CD4-positive, alpha-beta T cell treated with Interleukin-15 for 1 hour (primary cell): ENCODE results near the gene OSBPL9.
"Not testable (repeated sequence)": the region's sequence is repeated elsewhere in the genome, so short reads cannot be mapped to it uniquely, and the experiment has no call there.

Experiments
- DNase-seq: peaks from one replicate; pipeline ENCODE4 v3.0.0-alpha.2; 2020

OSBPL9 gene

DNA sequence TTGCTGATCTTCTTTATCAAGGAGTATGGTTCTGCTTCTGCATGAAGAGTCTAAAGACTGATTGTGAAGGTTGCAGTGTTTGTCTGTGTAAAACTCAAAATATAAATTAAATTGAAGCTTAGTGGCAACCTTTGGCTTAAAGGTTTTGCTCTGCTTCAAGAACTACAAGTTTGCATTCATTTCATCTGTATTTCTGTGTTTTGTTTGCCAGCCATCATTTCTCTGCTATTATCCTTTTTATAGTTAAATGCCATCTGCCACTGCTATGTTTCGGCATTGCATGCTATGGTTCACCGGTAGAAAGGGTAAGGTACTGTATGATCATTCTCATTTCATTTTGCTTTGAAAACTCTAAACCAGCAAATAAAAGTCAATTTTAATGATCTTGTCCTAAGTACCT is 52.9 kb downstream of the OSBPL9 start:
- no peak for DNase-seq

DNA sequence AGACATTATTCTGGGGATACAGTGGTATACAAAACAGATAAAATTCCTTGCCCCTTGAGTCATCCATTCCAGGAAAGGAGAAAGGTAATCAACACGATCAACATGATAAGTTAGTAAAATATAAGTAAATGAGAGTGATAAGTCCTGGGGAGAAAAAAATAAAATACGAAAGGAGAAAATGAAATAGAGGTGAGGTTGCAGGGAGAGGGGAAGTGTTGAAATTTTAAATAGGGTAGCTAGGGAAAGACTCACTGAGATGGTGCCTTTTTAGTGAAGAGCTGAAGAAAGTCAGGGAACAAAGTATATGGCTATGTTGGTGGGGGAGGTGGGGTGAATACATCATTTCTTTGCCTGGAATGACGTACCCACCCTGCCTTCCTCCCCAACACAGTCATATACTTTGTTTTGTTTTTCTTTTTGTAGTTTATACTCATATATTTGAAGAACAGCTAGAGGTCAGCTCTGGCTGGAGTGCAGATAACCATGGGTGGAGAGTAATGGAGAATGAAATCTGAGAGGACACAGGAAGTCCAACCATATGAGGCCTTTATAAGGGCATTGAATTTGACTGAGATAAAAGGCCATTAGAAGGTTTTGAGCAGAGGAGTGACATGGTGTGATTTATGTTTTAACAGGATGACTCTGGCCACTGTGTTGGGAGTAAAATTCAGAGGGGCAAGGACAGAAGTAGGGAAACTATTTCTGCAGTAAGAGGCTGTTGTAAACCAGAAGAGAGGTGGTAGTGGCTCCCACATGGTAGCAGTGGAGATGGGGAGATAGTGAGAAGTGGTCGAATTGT is 54.8 kb downstream of the OSBPL9 start:
- DNase-seq: no peak

DNA sequence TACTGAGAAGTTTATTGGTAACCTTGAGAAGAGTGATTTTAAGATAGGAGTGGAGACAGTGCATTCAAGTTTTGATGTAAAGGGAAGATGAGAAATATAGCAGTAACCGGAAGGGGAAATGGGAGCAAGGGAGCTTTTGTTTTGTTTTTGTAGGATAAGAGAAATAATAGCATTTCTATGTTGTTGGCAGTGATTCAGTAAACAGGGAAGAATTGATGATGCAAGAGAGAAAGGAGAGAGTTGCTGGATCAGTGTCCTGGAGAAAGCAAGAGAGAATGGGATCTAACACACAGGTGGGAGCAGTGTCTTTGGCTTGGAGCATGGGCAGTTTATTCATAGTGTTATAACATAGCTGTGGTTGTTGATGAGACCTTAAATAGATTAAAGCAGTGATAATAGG is 56.4 kb downstream of the OSBPL9 start:
- DNase-seq: no peak

DNA sequence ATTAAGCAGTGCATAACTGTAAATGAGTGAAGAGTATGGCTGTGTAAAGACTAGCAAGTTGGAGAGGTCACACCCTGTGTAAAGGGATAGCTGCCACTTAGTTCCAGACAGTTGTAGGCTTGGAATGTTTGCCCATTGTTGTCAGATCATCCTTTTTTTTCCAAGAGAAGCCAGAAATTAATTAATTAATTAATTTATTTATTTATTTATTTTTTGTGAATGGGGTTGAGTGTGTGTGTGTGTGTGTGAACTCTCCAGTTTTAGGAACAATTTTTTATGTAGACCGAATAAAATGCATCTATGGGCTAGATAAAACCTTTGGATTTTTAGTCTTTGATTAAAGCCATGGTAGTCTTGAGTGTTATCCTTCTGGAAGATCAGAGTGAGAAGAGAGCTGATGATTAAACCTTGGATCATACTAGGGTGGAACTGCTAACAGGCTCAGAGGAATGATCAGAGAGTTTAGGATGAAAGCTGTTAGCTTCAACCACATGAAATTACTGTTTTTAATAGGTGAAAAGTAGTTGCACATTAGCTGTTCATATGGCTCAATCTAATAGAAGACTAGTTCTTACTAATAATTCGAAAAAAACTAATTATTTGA is 58.4 kb downstream of the OSBPL9 start:
- DNase-seq: no peak

DNA sequence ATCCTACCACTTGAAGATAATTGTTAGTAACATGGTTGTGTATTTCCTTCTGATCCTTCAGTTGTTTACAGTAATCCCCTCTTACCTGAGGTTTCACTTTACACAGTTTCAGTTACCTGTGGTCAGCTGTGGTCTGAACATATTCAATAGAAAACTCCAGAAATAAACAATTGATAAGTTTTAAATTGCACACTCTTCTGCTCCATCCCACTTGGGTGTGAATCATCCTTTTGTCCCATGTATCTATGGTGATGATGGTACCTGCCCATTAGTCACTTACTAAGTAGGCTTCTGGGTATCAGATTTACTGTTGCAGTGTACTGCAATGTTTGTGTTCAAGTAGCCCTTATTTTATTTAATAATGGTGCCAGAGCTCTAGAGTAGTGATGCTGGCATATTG is 62.5 kb downstream of the OSBPL9 start:
- no peak for DNase-seq

DNA sequence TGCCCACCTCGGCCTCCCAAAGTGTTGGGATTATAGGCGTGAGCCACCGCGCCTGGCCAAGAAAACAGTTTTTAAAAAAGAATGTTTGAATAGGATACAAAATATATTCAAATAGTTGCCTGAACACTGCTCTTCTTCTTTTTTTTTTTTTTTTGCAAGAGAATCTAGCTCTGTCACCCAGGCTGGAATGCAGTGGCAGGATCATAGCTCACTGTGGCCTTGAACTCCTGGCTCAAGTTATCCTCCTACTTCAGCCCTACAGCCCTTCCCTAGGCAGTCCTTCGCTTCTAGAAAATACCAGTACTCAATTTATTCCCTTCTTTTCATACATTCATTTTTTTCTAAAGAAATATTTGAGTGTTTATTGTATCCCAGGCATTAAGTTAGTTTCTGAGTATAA is 67.9 kb downstream of the OSBPL9 start:
- DNase-seq: no peak

DNA sequence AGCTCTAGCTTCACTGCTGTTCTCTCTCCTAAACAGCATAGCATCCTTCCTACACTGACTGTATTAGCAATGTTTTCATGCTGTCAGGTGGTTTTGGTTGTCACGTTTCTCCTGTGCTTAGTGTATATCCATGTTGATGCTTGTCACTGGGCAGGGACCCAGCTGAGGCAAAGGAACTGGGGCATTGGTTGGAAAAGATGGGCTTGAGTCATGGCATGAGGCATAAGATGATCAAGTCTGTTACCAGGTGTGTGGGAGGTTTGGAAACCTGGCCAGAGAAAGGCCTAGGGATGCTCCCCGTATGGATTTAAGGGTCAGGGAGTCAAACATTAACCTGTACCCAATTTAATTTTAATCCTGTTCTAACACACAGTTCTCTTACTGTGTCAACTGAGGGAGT is 69.6 kb downstream of the OSBPL9 start:
- DNase-seq: no peak

DNA sequence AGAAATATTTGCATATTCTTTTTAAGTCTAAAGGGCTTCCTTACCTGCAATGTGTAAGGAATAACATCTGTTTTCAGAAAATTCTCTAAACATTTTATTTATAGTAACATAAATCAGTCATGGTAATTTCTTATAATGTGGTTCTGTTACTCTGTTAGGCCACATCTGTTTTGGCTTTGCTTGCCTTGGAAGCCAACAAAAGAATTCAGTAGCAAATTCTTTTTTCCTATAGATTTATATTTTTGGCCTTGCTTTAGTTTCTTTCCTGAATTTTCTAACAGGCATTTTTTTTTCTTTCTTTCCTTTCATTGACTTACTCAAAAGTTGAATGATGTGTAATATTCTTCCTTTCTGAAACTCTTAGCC is 72.2 kb downstream of the OSBPL9 start:
- no peak for DNase-seq

DNA sequence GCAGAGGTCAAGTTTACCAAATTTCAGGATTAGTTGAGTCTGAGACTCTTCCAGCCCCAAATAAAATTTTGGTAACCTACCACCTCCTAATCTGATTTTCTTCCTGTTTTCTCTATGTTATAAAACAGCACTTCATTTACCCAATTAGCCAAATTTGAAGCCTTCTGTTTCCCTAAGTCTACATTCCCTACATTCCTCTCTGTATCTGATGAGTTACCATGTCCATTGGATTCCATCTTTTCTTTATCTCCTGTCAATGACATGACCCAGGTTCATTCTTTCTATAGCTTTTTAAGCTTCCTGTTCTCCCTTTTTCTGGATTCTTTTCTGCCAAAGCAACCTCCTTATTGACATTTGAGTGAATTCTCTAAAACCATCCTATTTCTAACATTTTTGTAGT is 72.8 kb downstream of the OSBPL9 start:
- no peak for DNase-seq

DNA sequence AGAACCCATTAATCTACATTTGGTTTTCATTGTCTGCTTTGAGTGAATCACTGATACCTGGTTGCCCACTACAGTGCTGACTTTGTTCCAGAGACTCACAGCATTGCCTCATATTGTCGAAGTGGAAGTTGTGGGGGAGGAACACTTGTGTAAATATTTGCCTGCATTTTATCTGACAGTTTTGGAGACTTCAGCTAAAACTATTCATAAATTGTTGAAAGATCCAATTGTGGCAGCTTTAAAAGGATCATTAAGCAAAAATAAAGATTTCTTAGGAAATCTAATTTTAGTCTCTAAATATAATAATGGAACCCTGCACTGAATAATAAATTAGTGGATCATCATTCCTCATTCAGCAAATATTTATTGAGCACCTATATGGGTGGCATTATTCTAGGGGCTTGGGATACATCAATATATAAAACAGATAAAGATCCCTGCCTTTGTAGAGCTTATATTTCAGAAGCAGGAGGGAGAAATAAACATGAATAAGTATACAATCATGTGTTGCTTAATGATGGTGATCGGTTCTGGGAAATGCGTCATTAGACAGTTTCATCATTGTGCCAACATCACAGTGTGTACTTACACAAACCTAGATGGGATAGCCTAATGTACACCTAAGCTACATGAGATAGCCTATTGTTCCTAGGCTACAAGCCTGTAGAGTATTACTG is 73.5 kb downstream of the OSBPL9 start:
- DNase-seq: no peak

DNA sequence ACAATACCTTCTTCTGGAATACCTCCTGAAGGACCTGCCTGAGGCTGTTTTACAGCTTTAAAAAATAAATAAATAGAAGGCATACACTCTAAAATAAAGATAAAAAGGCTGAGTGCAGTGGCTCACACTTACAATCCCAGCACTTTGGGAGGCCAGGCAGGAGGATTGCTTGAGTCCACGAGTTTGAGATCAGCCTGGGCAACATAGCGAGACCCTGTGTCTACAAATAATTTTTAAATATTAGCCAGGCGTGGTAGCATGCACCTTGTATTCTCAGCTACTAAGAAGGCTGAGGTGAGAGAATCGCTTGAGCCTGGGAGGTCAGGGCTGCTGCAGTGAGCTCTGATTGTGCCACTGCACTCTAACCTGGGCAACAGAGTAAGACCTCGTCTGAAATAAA is 75.0 kb downstream of the OSBPL9 start:
- no peak for DNase-seq

DNA sequence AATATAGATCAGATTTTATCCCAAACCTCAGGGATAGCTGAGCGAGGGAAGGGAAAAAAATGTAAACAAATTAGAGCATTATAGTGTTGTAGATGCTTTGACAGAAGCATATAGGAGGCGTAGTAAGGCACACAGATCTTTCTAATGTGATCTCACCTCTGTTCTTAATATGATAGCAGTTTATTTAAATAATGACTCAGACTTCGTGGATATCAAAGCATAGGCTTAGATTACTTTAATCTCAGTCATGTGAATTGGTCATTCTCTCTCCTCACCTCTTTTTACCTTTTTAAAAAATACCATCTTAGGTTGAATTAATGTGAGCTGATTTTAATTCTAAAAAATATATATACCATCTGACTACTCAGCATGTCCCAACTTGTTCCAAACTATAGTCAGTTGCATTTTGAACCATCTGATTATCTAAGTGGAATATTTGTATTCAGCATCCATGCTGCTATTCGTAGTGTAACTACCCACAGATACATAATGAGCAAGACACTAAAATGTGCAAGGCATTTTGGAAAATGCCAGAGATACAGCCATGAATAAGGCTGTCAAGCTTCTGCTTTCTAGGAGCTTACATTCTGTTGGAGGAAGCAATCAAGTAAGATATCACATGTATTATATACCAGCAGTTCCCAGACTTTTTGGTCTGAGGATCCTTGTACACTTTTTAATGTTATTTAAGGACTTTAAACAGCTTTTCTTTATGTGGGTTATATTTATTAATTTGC is 76.7 kb downstream of the OSBPL9 start:
- no peak for DNase-seq

DNA sequence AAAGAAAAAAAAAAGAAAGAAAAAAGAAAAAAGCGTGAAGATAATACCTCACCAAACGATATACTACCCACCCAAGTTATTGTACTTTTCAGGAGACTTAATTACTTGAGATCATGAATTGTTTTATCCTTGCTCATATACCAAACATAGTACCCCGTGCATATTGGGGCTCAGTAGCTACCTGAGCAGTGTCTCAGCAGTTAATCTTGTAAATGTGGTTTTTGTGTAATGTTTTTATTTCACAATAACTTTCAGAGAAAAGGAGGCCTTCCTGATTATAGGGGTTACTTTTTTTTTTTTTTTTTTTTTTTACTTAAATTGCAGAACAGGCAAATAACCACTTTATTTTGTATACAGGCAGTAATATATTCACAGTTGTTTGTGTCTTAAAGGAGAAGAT is 80.3 kb downstream of the OSBPL9 start:
- DNase-seq: no peak

DNA sequence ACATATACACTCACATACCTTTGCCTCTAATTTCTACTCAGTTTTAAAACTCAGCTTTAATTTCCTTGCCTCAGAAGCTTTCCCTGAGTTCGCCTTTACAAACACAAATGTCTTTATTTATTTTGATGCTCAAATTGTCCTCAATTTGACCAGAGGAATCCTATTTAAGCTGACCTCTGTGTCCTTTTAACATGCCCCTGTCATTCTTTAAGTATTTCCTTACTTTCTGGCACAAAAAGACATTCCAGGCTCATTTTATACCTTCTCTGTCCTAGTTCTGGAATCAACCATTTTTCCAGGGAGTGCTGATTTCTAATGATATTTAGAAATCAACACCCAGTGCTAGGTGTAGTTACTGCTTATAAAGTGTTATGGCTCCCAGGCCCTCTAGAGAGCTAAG is 82.5 kb downstream of the OSBPL9 start:
- no peak for DNase-seq

DNA sequence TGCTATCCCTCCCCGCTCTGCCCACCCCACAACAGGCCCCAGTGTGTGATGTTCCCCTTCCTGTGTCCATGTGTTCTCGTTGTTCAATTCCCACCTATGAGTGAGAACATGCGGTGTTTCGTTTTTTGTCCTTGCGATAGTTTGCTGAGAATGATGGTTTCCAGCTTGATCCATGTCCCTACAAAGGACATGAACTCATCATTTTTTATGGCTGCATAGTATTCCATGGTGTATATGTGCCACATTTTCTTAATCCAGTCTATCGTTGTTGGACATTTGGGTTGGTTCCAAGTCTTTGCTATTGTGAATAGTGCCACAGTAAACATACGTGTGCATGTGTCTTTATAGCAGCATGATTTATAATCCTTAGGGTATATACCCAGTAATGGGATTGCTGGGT is 84.9 kb downstream of the OSBPL9 start:
- not testable (repeated sequence) for DNase-seq

DNA sequence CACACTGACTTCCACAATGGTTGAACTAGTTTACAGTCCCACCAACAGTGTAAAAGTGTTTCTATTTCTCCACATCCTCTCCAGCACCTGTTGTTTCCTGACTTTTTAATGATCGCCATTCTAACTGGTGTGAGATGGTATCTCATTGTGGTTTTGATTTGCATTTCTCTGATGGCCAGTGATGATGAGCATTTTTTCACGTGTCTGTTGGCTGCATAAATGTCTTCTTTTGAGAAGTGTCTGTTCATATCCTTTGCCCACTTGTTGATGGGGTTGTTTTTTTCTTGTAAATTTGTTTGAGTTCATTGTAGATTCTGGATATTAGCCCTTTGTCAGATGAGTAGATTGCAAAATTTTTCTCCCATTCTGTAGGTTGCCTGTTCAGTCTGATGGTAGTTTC is 85.3 kb downstream of the OSBPL9 start:
- not testable (repeated sequence) for DNase-seq

DNA sequence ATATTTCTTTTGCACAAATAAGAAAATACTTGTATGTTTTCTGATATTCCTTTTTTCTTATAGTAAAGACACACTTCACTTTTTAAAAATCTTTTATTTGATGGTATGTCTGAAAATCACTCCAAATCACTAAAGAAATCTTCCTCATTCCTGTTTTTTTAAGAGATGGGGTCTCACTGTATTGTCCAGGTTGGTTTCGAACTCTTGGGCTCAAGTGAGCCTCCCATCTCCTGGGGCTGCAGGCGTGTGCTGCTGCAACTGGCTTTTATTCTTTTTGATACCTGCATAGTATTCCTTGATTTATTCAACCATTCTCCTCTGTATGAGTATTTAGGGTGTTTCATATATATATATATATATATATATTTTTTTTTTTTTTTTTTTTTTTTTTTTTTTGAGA is 88.1 kb downstream of the OSBPL9 start:
- DNase-seq: no peak

DNA sequence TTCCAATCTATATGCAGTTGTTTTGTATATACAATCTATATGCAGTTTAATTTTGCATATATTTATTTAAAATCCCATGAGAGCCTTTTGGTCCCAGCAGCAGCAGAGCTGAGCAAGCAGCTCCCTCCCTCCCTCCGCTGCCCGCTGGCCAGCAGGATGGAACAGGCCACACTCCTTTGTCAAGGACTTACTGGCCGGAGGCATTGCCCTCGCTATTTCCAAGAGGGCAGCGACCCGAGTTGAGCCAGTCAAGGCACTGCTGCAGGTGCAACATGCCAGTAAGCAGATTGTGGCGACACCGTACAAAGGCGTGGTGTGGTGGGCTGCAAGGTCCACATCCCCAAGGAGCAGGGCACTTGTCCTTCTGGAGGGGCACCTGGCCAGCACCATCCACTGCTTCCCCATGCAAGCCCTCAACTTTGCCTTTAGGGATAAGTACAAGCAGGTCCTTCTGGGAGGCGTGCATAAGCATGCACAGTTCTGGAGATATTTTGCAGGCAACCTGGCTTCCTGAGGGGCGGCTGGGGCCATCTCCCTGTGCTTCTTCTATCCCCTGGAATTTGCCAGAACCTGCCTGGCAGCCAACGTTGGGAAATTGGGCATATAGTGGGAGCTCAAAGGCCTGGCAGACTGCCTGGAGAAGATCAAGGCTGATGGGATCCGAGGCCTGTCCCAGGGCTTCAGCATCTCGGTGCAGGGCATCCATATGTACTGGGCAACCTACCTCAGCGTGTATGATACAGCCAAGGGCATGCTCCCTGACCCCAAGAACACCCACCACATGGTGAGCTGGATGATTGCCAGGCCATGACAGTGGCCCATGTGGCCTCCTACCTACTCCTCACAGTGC is 92.2 kb downstream of the OSBPL9 start:
- no peak for DNase-seq

DNA sequence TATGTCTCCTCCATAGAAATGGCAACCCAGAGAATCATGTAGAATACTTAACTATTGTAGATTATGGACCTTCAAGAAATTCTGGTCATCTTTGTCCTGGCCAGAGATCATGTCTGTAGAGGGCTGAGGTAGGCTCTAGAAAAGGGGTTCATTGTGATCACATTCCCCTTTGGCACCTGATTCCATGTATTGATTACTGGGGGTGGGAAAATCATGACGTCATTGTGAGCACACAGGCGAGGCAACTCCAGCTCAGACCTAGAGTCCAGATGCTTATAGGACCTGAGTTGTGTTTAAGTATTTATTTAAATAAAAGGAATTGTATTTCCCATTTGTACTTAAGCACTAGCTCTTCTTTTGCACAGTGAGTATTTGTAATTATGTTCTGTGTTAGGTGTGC is 93.1 kb downstream of the OSBPL9 start:
- no peak for DNase-seq

DNA sequence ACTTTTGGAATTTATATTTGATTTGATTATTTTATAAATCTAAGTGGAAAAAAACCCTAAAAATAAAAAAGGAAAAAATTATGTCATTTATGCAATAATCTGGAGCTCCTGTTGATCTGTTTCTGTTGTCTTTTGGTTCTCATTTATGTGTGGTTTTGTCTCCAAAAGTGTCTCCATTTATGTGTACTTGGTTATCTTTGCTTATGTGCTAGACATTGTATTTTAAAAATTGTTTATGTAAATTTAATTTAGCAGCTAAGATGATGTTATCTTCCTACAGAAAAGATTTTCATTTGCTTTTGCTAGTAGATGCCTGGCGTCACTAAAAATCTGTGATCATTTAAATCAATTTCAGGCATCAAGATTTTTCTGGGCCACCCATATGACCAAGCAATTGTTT is 95.7 kb downstream of the OSBPL9 start:
- DNase-seq: no peak

DNA sequence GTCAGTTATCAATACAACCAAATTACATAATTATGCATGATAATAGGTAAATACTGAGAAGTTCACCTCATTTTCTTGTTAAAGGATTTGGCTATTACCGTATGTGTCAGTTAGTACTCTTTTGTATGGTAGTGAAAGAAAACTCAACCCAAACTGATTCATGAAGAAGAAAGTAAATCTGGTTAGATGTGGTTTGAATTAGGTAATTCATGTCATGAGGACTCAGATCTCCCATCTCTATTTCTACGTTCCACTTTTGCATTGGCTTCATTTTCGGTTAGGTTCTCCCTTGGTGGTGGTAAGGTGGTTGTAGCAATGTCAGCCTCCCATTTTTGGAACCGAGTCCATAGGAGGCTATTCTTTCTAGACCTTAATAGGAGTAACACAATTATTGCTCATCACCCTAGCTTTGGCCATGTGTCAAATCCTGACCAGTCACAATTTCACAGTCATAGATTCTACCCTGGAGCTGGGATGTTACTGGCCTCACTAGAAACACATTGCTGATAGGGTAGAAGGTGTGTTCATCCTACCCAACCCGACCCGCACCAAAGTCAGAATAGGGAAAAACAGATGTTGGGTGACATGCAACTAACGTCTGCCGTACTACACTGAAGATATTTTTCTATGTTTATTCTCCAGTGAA is 97.6 kb downstream of the OSBPL9 start:
- DNase-seq: no peak

DNA sequence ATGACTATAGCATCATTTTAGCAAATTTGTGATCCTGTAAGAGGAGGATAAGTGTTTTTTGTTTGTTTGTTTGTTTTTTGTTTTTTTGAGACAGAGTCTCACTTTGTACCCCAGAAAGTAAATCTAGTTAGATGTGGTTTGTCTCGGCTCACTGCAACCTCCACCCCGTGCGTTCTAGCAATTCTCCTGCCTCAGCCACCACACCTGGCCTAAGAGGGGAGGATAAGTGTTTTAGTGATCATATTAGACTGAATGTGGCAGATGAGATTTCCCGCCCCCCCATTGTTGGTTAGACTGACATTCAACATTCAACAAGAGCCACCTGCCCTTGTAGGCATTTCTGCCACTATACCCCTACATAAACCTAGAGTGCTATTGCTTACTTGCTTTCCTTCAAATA is 98.5 kb downstream of the OSBPL9 start:
- DNase-seq: no peak
